ENCODE data around the gene ARHGAP1.

DNA sequence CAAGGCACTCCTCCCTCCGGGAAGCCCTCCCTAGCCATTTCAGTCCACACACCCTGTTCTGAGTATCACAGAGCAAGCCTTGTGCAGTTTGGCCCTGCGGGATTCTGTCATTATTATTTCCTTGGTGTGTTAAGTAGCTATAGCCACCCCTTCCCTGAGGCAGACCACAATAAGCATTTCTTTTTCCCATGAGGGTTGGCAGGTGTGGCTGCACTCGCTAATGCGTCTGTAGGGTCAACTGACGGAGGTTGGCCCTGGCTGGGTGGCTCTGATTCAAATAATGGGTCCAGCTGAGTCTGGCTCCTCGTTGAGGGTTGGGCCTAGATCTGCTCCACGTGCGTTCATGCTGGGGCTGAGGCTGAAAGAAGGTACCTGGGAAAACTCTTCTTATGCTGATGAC is 23.7 kb upstream of the ARHGAP1 start:
- TF ChIP-seq POLR2AphosphoS5 (IDR thresholded peaks at IDR 0.05) (no peak), POLR2A (IDR thresholded peaks at IDR 0.05) (no peak)
- TF ChIP-seq, protein P1, sequence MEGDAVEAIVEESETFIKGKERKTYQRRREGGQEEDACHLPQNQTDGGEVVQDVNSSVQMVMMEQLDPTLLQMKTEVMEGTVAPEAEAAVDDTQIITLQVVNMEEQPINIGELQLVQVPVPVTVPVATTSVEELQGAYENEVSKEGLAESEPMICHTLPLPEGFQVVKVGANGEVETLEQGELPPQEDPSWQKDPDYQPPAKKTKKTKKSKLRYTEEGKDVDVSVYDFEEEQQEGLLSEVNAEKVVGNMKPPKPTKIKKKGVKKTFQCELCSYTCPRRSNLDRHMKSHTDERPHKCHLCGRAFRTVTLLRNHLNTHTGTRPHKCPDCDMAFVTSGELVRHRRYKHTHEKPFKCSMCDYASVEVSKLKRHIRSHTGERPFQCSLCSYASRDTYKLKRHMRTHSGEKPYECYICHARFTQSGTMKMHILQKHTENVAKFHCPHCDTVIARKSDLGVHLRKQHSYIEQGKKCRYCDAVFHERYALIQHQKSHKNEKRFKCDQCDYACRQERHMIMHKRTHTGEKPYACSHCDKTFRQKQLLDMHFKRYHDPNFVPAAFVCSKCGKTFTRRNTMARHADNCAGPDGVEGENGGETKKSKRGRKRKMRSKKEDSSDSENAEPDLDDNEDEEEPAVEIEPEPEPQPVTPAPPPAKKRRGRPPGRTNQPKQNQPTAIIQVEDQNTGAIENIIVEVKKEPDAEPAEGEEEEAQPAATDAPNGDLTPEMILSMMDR (IDR thresholded peaks at IDR 0.05) = no peak
